NCI-H748 (cell line): ENCODE measurements around the gene ACAP1.

Source experiments
- DNase-seq: peaks from one replicate; lab custom pipeline; 2025; ENCODE audit not compliant: unreplicated experiment; lab: John Stamatoyannopoulos, UW

Gene ACAP1

DNA sequence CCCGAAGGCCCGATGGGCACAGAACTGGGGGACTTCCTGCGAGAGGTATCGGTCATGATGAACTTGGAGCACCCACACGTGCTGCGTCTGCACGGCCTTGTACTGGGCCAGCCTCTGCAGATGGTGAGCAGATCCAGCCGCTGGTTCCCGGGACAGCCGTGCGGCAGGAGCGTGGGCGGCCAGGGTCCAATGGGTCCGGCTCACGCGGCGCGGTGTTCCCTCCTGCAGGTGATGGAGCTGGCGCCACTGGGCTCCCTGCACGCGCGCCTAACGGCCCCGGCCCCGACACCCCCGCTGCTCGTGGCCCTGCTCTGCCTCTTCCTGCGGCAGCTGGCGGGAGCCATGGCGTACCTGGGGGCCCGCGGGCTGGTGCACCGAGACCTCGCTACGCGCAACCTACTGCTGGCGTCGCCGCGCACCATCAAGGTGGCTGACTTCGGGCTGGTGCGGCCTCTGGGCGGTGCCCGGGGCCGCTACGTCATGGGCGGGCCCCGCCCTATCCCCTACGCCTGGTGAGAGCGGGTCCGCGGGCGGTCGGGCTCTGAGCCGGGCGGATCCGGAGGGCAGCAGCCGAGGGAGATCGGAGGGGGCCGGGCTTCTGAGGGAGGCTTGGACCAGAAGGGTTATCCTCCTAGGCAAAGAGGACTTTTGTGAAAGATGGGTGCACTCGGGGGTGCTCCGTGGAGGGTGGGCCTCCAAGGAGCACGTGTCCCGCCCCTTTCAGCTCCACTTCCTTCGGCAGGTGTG, 47.6 kb downstream of the ACAP1 start:
- DNase-seq, result peak; percentile 92

DNA sequence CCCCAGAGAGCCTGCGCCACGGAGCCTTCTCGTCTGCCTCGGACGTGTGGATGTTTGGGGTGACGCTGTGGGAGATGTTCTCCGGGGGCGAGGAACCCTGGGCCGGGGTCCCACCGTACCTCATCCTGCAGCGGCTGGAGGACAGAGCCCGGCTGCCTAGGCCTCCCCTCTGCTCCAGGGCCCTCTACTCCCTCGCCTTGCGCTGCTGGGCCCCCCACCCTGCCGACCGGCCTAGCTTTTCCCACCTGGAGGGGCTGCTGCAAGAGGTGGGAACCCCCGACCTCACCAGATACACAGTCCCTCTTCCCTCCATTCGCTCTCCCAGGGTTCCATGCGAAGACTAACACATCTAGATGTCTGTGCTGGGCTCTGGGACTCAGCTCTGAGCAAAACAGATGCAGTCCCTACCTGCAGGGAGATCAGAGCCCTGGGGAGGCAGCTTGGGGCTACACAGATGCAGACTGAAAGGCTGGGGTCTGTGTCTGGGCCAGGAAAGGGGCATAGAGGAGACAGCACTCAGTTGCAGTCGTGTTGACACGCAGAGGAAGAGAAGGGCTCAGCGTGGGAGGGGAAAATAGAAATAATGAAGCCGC, 48.3 kb downstream of the ACAP1 start:
- no peak for DNase-seq

GRCh38 chr17:7388856-7389255, 52.5 kb downstream of the ACAP1 start:
- no peak for DNase-seq

- no peak for DNase-seq
Measured at GRCh38 chr17:7389924-7390910, 53.9 kb downstream of the ACAP1 start.

DNA sequence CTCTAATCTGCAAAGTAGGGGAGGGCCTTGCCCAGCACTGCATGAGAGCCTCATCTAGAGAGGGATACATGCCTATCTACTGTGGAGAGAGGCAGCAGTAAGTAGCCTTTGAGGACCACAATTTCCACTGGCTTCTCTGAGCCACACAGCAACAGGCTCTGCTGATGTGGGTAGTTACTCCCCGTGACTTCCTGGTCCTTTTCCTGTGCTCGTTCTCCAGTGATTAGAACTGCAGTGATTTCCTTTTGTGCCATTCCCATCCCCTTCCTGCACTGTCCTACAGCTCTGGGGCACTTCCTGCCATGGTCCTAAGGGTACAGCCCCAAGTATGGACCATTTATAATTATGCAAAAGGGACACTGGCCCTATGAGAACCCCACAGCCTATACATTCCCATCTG, 55.0 kb downstream of the ACAP1 start:
- no peak for DNase-seq

- no peak for DNase-seq
Measured at GRCh38 chr17:7392696-7393612, 56.6 kb downstream of the ACAP1 start.

DNA sequence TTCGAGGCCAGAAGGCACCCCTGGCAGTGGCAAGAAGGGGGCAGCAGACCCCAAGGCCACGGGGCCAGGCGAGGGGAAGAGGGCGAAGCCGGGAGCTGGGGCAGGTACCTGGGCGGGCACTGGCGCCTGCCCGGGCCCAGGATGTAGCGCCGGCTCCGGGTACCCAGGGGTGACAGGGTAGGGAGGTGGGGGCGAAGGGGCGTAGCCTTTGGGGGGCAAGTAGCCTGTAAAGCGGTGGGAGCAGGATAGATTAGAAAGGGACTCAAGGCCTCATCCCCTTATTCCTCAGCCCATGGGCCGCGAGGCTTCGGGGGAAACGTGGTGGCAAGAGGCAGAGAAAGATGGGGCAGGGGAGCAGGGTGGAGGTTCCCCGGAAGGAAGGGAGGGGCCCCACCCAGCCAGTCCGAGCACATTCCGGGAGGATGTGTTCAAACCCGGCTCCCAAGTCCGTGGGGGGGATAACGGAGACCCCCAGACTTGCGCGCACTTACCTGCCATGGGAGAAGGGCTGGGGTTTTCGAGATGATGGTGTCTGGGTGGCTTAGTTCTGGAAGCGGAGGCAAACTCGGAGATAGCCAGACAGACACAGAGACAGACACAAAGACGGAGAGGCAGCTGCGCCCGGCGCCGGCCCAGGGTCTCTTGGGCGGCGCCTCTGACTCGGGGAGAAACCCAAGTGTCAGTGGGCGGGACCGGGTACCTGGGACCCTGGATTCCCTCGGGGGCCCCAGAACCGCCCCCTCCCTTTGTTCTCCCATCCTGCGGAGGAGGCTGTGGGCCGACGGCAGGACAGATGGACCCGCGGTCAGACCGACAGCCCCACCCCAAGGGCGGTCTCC, 57.5 kb downstream of the ACAP1 start:
- DNase-seq, result peak; percentile 85

DNA sequence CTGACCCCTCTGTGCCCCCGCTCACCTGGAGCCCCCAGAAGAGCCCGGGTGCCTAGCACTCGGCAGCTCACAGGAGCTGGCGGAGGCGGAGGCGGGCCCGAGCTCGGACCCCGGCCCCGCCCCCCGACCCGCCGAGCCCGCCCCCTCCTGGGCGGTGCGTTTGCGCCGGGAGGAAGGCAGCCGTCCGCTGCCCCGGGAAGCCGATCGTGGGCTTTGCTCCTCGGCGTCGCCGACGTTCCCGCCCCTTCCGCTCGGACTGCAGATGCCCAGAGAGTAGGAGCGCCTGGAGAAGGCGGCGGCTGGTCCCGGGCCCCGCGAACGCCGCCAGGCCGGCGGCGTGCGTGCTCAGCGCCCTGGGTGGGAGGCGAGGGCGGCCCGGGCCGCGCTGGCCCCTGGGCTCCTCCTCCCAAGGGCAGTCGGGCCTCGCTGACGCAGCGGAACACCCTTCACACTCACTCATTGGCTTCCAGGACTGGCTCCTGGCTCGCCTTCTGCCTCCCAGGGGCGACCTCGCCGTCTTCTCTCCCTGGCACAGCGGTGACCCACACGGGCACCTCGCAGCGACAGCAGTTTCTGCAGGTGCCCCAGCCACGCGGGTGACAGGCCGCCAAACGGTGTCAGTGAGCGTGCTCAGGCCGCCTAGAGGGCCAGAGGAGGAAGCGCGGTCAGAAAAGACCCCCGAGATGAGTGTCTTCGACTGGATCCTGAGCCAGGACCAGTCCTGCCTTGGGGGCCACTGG, 58.3 kb downstream of the ACAP1 start, which contains the start of gene PLSCR3:
Gene PLSCR3, minus strand, starts transcription at position 74 of the 740 bp plus-strand sequence. CDS start 415 bp downstream, outside the sequence.
- peak; percentile 91 for DNase-seq

GRCh38 chr17:7396147-7396546, 59.8 kb downstream of the ACAP1 start:
- no peak for DNase-seq

DNA sequence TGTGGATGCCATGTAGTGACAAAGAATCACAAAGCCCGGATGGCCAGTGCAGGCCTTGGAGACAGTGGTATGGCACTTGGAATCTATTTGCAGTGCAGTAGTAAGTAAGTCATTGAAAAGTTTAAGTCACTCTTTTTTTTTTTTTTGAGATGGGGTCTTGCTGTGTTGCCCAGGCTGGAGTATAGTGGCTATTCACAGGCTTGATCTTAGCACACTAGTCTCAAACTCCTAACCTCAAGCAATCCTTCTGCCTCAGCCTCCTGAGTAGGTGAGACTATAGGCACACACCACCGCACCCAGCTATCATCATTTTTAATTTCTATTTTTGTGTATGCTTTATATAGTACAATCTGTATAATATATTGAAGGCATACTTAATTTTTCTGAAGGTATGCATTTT, 62.3 kb downstream of the ACAP1 start:
- no peak for DNase-seq
